Nephron (organoid): ENCODE measurements around the gene DNAJC10.

Experiments used
- H3K27ac Mint-ChIP-seq, 3 experiments: 2 replicates each; pipeline ENCODE4 v1.8.0; 2020; ENCODE audit warnings: mixed read lengths in 3 of 3, mild to moderate bottlenecking in 2 of 3, moderate library complexity in 1 of 3
- H3K27me3 Mint-ChIP-seq: 2 replicates; pipeline ENCODE4 v1.8.0; 2021; ENCODE audit warnings: low read depth, mild to moderate bottlenecking, moderate library complexity, mixed read lengths
- H3K36me3 Mint-ChIP-seq: 2 replicates; pipeline ENCODE4 v1.8.0; 2020; ENCODE audit warnings: low read depth, mixed read lengths
- H3K4me1 Mint-ChIP-seq: 2 replicates; pipeline ENCODE4 v1.8.0; 2020; ENCODE audit warnings: mixed read lengths
- H3K4me3 Mint-ChIP-seq, 3 experiments: 2 replicates each; pipeline ENCODE4 v1.8.0; 2020; ENCODE audit warnings: mild to moderate bottlenecking in 3 of 3, mixed read lengths in 3 of 3, moderate library complexity in 2 of 3
- H3K9me3 Mint-ChIP-seq: 2 replicates; pipeline ENCODE4 v1.8.0; 2020; ENCODE audit warnings: mixed read lengths
- TF ChIP-seq, protein P1 (sequence below), 3 experiments: fragments of 200-600 bp; sonication (generic); IDR thresholded peaks; one replicate each; pipeline ENCODE4 v1.5.0; 2021; ENCODE audit warnings: antibody characterized with exemption in 3 of 3; ENCODE audit not compliant: unreplicated experiment in 3 of 3

DNAJC10 gene

DNA sequence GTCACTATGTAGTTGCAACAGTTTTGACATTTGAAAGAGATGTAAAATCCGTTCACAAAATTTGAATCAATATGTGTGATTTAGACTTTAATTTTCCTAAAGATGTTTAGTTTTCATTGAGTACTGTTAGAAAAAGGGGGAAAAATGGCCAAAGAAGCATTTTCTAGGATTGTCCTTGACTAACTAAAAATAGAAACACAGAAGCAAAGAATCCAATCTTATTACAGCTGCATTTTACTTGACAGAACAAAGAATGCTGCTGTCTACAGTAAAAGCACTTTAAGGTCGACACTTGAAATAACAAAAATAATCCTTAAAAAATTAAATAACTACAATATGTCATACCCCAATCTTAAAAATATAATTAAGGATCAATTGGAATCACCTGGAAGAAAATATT lies 101.5 kb downstream of the DNAJC10 start:
- no peaks in the 10 kb centered on the region for H3K27me3 Mint-ChIP-seq
- no peaks in the 10 kb centered on the region for H3K36me3 Mint-ChIP-seq
- peaks cover 25% of the 10 kb centered on the region for H3K4me1 Mint-ChIP-seq
- no peaks in the 10 kb centered on the region for H3K9me3 Mint-ChIP-seq
- TF ChIP-seq, protein P1, sequence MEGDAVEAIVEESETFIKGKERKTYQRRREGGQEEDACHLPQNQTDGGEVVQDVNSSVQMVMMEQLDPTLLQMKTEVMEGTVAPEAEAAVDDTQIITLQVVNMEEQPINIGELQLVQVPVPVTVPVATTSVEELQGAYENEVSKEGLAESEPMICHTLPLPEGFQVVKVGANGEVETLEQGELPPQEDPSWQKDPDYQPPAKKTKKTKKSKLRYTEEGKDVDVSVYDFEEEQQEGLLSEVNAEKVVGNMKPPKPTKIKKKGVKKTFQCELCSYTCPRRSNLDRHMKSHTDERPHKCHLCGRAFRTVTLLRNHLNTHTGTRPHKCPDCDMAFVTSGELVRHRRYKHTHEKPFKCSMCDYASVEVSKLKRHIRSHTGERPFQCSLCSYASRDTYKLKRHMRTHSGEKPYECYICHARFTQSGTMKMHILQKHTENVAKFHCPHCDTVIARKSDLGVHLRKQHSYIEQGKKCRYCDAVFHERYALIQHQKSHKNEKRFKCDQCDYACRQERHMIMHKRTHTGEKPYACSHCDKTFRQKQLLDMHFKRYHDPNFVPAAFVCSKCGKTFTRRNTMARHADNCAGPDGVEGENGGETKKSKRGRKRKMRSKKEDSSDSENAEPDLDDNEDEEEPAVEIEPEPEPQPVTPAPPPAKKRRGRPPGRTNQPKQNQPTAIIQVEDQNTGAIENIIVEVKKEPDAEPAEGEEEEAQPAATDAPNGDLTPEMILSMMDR (IDR thresholded peaks at IDR 0.05; ENCODE audit: unreplicated experiment in 3 of 3) = no peak
- no peak overlapping the region for H3K4me3 Mint-ChIP-seq
- peak overlapping the region in 1 of 3 experiments; percentile 58 for H3K27ac Mint-ChIP-seq

DNA sequence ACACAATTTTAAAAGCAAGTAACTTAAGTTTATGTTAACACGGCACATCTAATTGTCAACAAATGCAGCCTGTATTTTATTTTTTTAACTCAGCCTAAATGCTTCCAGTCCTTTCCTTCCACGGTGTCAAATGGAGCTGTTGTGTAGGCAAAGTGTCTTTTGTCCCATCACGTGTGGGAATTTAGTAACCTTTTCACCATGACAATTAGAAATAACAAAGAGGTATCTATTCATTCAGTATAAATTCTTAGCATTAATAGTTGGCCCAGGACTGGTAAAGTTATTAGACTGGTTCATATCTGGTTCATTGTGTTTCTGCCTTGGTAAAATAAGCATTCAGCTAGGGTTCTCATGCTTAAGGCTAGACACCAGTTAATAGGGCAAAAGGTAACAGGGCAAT lies 102.4 kb downstream of the DNAJC10 start:
- Mint-ChIP-seq H3K36me3 (no peaks in the 10 kb centered on the region), H3K4me3 (no peak overlapping the region), H3K27ac (peak overlapping the region; percentile 22 to 65 (median 57)), H3K4me1 (peaks cover 25% of the 10 kb centered on the region), H3K27me3 (peaks cover 2% of the 10 kb centered on the region), H3K9me3 (no peaks in the 10 kb centered on the region)
- TF ChIP-seq, protein P1 (IDR thresholded peaks at IDR 0.05; ENCODE audit: unreplicated experiment in 3 of 3) = no peak

DNA sequence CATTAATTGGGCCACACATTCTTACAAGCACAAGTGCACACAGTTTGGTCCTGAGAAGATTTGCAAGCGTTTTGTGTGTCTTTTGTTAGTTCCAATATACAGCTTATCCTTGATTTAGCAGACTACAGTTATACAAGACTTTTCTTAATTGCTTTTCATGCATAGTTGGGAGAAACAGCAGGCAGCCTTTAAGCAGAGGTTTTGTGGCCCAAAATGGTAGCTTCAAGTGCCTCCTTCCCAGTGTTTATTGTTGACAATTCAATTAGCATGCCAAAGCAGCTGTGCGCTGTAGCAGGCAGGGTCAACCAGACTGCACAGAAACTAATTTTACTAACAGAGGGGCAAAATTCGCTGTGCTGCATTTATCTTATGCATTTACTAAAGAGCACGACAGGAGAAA lies 102.9 kb downstream of the DNAJC10 start:
- TF ChIP-seq, protein P1 (IDR thresholded peaks at IDR 0.05; ENCODE audit: unreplicated experiment in 3 of 3) = no peak
- Mint-ChIP-seq H3K9me3 (no peaks in the 10 kb centered on the region), H3K36me3 (no peaks in the 10 kb centered on the region), H3K4me3 (no peak overlapping the region), H3K27me3 (peaks cover 6% of the 10 kb centered on the region), H3K4me1 (peaks cover 25% of the 10 kb centered on the region), H3K27ac (peak overlapping the region; percentile 22 to 65 (median 57))

DNA sequence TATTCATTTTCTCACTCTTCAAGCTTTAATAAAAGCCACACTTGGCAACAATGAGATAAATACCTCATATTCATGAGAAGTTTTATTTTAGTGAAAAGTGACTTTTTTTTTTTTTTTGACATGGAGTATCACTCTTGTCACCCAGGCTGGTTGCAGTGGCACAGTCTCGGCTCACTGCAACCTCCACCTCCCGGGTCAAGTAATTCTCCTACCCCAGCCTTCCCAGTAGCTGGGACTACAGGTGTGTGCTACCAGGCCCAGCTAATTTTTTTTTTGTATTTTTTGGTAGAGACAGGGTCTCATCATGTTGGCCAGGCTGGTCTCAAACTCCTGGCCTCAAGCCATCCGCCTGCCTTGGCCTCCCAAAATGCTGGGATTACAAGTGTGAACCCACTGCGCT lies 103.4 kb downstream of the DNAJC10 start:
- Mint-ChIP-seq H3K9me3 (no peaks in the 10 kb centered on the region), H3K27me3 (peaks cover 10% of the 10 kb centered on the region), H3K27ac (peak overlapping the region in 1 of 3 experiments; percentile 37), H3K4me1 (peaks cover 25% of the 10 kb centered on the region), H3K4me3 (no peak overlapping the region), H3K36me3 (no peaks in the 10 kb centered on the region)
- TF ChIP-seq, protein P1 (IDR thresholded peaks at IDR 0.05; ENCODE audit: unreplicated experiment in 3 of 3) = no peak

DNA sequence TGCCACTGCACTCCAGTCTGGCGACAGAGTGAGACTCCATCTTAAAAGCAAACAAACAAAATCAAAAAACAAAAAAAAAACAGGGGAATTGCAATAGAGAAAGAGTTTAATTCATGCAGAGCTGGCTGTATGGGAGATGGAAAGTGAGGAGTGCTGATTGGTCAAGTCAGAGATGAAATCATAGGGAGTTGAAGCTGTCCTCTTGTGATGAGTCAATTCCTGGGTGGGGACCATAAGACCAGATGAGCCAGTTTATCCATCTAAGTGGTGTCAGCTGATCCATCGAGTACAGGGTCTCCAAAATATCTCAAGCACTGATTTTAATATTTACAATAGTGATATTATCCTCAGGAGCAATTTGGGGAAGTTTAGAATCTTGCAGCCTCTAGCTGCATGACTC lies 105.1 kb downstream of the DNAJC10 start:
- Mint-ChIP-seq H3K27ac (no peak overlapping the region), H3K36me3 (no peaks in the 10 kb centered on the region), H3K4me3 (no peak overlapping the region), H3K27me3 (peaks cover 11% of the 10 kb centered on the region), H3K9me3 (no peaks in the 10 kb centered on the region), H3K4me1 (peaks cover 28% of the 10 kb centered on the region)
- TF ChIP-seq, protein P1 (IDR thresholded peaks at IDR 0.05; ENCODE audit: unreplicated experiment in 3 of 3) = no peak

DNA sequence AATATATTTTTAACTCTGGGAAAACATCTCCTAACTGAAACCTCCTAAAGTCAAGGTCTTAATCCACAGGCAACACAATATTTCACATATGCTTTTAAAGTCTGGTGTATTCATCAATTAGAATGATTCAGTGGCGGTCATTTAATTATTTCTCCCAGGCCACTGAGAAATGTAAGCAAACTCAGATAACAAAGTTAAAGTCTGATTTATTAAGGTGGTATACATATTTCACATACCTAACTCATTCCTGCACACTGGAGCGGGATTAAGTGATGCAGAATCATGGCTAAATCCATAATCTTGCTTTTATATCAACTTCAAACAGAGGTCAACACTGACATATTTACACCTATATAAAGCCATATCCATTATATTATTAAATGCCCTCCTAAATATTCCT lies 106.7 kb downstream of the DNAJC10 start:
- Mint-ChIP-seq H3K36me3 (no peaks in the 10 kb centered on the region), H3K4me1 (peaks cover 24% of the 10 kb centered on the region), H3K27ac (no peak overlapping the region), H3K27me3 (peaks cover 11% of the 10 kb centered on the region), H3K4me3 (no peak overlapping the region), H3K9me3 (no peaks in the 10 kb centered on the region)
- TF ChIP-seq, protein P1 (IDR thresholded peaks at IDR 0.05; ENCODE audit: unreplicated experiment in 3 of 3) = no peak
